ENCODE data around the gene TLL1. TPM values are rescaled to one million over a fixed set of nuclear protein-coding genes. Genes with fewer than 3 reads are reported as not detected.

The TLL1 gene
- total RNA-seq, 1 experiment from 2014 or later = 0.41 TPM

DNA sequence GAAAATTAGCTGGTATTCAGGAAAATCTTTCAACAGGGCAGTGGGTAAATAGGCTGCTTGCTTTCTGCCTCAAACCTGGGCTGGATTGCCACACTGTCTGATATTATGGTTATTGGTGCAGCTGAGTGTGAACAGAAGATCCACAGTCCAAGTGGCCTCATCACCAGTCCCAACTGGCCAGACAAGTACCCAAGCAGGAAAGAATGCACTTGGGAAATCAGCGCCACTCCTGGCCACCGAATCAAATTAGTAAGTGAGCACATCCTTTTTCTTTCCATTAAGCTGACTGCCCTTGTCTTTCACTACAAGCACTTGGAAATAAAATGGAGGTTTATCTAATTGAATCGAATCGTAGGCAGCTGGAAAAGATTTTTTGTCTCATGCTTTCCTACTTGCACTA is 204.7 kb downstream of the TLL1 start:
- ChIA-PET CTCF (no interaction called here), POLR2A (no interaction called here)
- DNase-seq (ENCODE audit: low read depth, low spot score) (no peak), ATAC-seq (no peak)
- H3K9me3 ChIP-seq (ENCODE audit: control insufficient read depth, insufficient read depth, low read depth, low read length) = no peaks in the 10 kb centered on the region
- no peaks in the 10 kb centered on the region for H3K36me3 ChIP-seq (ENCODE audit: control insufficient read depth, insufficient read depth, low read length)
- H3K27ac ChIP-seq (ENCODE audit: low read length) = no peak overlapping the region
- BruUV-seq (replicated peaks) = no TSS peak
- no peaks in the 10 kb centered on the region for H3K4me1 ChIP-seq (ENCODE audit: control insufficient read depth, insufficient read depth, low read length)
- TF ChIP-seq, protein P1, sequence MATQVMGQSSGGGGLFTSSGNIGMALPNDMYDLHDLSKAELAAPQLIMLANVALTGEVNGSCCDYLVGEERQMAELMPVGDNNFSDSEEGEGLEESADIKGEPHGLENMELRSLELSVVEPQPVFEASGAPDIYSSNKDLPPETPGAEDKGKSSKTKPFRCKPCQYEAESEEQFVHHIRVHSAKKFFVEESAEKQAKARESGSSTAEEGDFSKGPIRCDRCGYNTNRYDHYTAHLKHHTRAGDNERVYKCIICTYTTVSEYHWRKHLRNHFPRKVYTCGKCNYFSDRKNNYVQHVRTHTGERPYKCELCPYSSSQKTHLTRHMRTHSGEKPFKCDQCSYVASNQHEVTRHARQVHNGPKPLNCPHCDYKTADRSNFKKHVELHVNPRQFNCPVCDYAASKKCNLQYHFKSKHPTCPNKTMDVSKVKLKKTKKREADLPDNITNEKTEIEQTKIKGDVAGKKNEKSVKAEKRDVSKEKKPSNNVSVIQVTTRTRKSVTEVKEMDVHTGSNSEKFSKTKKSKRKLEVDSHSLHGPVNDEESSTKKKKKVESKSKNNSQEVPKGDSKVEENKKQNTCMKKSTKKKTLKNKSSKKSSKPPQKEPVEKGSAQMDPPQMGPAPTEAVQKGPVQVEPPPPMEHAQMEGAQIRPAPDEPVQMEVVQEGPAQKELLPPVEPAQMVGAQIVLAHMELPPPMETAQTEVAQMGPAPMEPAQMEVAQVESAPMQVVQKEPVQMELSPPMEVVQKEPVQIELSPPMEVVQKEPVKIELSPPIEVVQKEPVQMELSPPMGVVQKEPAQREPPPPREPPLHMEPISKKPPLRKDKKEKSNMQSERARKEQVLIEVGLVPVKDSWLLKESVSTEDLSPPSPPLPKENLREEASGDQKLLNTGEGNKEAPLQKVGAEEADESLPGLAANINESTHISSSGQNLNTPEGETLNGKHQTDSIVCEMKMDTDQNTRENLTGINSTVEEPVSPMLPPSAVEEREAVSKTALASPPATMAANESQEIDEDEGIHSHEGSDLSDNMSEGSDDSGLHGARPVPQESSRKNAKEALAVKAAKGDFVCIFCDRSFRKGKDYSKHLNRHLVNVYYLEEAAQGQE (IDR thresholded peaks at IDR 0.05; ENCODE audit: insufficient read depth in 1 of 2, low read depth in 2 of 2, low read length in 1 of 2) = no peak
- no peak for TF ChIP-seq POLR2AphosphoS5 (IDR thresholded peaks at IDR 0.05; ENCODE audit: low read depth, low read length)
- TF ChIP-seq TCF7L2 (IDR thresholded peaks at IDR 0.05; ENCODE audit: low read depth, low read length) = no peak
- TF ChIP-seq SIN3A (IDR thresholded peaks at IDR 0.05; ENCODE audit: borderline replicate concordance, insufficient read depth, low read depth, low read length) = no peak
- TF ChIP-seq, protein P2, sequence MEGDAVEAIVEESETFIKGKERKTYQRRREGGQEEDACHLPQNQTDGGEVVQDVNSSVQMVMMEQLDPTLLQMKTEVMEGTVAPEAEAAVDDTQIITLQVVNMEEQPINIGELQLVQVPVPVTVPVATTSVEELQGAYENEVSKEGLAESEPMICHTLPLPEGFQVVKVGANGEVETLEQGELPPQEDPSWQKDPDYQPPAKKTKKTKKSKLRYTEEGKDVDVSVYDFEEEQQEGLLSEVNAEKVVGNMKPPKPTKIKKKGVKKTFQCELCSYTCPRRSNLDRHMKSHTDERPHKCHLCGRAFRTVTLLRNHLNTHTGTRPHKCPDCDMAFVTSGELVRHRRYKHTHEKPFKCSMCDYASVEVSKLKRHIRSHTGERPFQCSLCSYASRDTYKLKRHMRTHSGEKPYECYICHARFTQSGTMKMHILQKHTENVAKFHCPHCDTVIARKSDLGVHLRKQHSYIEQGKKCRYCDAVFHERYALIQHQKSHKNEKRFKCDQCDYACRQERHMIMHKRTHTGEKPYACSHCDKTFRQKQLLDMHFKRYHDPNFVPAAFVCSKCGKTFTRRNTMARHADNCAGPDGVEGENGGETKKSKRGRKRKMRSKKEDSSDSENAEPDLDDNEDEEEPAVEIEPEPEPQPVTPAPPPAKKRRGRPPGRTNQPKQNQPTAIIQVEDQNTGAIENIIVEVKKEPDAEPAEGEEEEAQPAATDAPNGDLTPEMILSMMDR (IDR thresholded peaks at IDR 0.05) = no peak
- H3K27me3 ChIP-seq (ENCODE audit: control insufficient read depth, insufficient read depth, low read length) = no peaks in the 10 kb centered on the region
- intact Hi-C loops (cut with micrococcal nuclease; ENCODE audit: unreplicated experiment) (no loop called here), in situ Hi-C loops (cut with HindIII; ENCODE audit: low pct_unique_long_range_greater_than_20kb, low sequenced_read_pairs) (no loop called here)
- no peak overlapping the region for H3K4me3 ChIP-seq (ENCODE audit: low read depth in 2 of 2, low read length in 2 of 2)

DNA sequence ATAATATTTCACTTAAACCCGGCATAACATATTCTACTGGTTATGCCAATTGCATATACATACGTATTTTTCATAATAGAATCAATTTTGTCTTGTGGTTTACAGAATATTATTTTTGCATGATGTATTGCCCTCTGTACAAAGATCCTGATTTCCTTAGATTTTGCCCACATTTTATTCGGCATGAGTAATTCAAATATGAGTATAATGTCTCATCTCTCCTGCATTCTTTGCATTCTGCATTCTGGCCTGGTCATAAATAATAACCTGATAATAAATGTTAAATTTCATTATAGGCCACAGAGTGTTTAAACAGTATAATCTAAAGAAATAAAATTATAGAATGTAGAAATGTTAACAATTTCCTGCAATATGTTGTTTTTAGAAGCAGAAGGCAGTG is 205.3 kb downstream of the TLL1 start:
- intact Hi-C loops (cut with micrococcal nuclease; ENCODE audit: unreplicated experiment) (no loop called here), in situ Hi-C loops (cut with HindIII; ENCODE audit: low pct_unique_long_range_greater_than_20kb, low sequenced_read_pairs) (no loop called here)
- DNase-seq (ENCODE audit: low read depth, low spot score) (no peak), ATAC-seq (no peak)
- Histone ChIP-seq H3K4me3 (ENCODE audit: low read depth in 2 of 2, low read length in 2 of 2) (no peak overlapping the region), H3K27ac (ENCODE audit: low read length) (no peak overlapping the region), H3K9me3 (ENCODE audit: control insufficient read depth, insufficient read depth, low read depth, low read length) (no peaks in the 10 kb centered on the region), H3K4me1 (ENCODE audit: control insufficient read depth, insufficient read depth, low read length) (no peaks in the 10 kb centered on the region), H3K36me3 (ENCODE audit: control insufficient read depth, insufficient read depth, low read length) (no peaks in the 10 kb centered on the region), H3K27me3 (ENCODE audit: control insufficient read depth, insufficient read depth, low read length) (no peaks in the 10 kb centered on the region)
- TF ChIP-seq POLR2AphosphoS5 (IDR thresholded peaks at IDR 0.05; ENCODE audit: low read depth, low read length) (no peak), SIN3A (IDR thresholded peaks at IDR 0.05; ENCODE audit: borderline replicate concordance, insufficient read depth, low read depth, low read length) (no peak), TCF7L2 (IDR thresholded peaks at IDR 0.05; ENCODE audit: low read depth, low read length) (no peak)
- TF ChIP-seq, protein P1 (IDR thresholded peaks at IDR 0.05; ENCODE audit: insufficient read depth in 1 of 2, low read depth in 2 of 2, low read length in 1 of 2) = no peak
- TF ChIP-seq, protein P2 (IDR thresholded peaks at IDR 0.05) = no peak
- POLR2A ChIA-PET = no interaction called here
- CTCF ChIA-PET = no interaction called here
- no TSS peak for BruUV-seq (replicated peaks)

All from Panc1 (cell line).